WTC11 (cell line): ENCODE results near the gene AGR3. TPM values are rescaled to one million over a fixed set of nuclear protein-coding genes. Genes with fewer than 3 reads are reported as not detected.

ENCODE experiments used
- ATAC-seq: fragments of 200-7000 bp; cut with Tn5 transposase; 2 replicates; pipeline ENCODE4 v1.10.0; 2021; ENCODE audit warnings: mild to moderate bottlenecking, moderate library complexity
- CTCF ChIA-PET: fragments of 300-600 bp; sonication (Branson Sonifier 250); formaldehyde crosslinking; loops from one replicate; lab custom pipeline; 2021; ENCODE audit warnings: antibody characterized with exemption; lab: Charles Lee
- POLR2A ChIA-PET: fragments of 350-600 bp; sonication (Branson Sonifier 250); formaldehyde crosslinking; loops from one replicate; lab custom pipeline; 2021; ENCODE audit warnings: antibody characterized with exemption; lab: Charles Lee
- DNase-seq: peaks from one replicate; pipeline ENCODE4 v3.0.0; 2021; ENCODE audit warnings: low spot score
- H3K27ac Mint-ChIP-seq: 2 replicates; pipeline ENCODE4 v1.8.0; 2021; ENCODE audit warnings: mixed read lengths
- H3K27me3 Mint-ChIP-seq: 2 replicates; pipeline ENCODE4 v1.8.0; 2021; ENCODE audit warnings: low read depth, mild to moderate bottlenecking, moderate library complexity, mixed read lengths
- H3K36me3 Mint-ChIP-seq: 2 replicates; pipeline ENCODE4 v1.8.0; 2021; ENCODE audit warnings: mixed read lengths
- H3K4me1 Mint-ChIP-seq: 2 replicates; pipeline ENCODE4 v1.8.0; 2022; ENCODE audit warnings: mixed read lengths
- H3K4me3 Mint-ChIP-seq: 2 replicates; pipeline ENCODE4 v1.8.0; 2021; ENCODE audit warnings: mild to moderate bottlenecking, moderate library complexity, mixed read lengths
- H3K9me3 Mint-ChIP-seq: 2 replicates; pipeline ENCODE4 v1.8.0; 2021; ENCODE audit warnings: mixed read lengths
- HMGA2 ChIP-seq: fragments of 250-450 bp; sonication (Bioruptor Pico); IDR thresholded peaks from 2 replicates; pipeline ENCODE4 v1.4.0; 2021; ENCODE audit warnings: mild to moderate bottlenecking, moderate library complexity
- MXD4 ChIP-seq: fragments of 250-450 bp; sonication (Bioruptor Pico); IDR thresholded peaks from 2 replicates; pipeline ENCODE4 v1.8.0; 2021; ENCODE audit warnings: mild to moderate bottlenecking, moderate library complexity, borderline replicate concordance
- RELA ChIP-seq: sonication (generic); formaldehyde crosslinking; IDR thresholded peaks from 2 replicates; pipeline ENCODE4 v1.8.1; 2022; ENCODE audit warnings: missing genetic modification reagents, mild to moderate bottlenecking, borderline replicate concordance
- SMAD3 ChIP-seq: sonication (generic); formaldehyde crosslinking; IDR thresholded peaks from 2 replicates; pipeline ENCODE4 v1.8.0; 2022; ENCODE audit warnings: missing genetic modification reagents, mild to moderate bottlenecking, borderline replicate concordance
- SOX15 ChIP-seq: fragments of 250-450 bp; sonication (Bioruptor Pico); IDR thresholded peaks from 2 replicates; pipeline ENCODE4 v1.9.0; 2021; ENCODE audit warnings: mild to moderate bottlenecking
- TEAD1 ChIP-seq: sonication (generic); formaldehyde crosslinking; IDR thresholded peaks from 2 replicates; pipeline ENCODE4 v1.8.0; 2022; ENCODE audit warnings: mild to moderate bottlenecking, missing genetic modification reagents
- TEAD4 ChIP-seq: sonication (generic); formaldehyde crosslinking; IDR thresholded peaks from 2 replicates; pipeline ENCODE4 v1.8.0; 2022; ENCODE audit warnings: mild to moderate bottlenecking, missing genetic modification reagents
- ZNF232 ChIP-seq: sonication (generic); formaldehyde crosslinking; IDR thresholded peaks from 2 replicates; pipeline ENCODE4 v1.8.0; 2022; ENCODE audit warnings: mild to moderate bottlenecking, missing genetic modification reagents
- ZNF317 ChIP-seq: sonication (generic); formaldehyde crosslinking; IDR thresholded peaks from 2 replicates; pipeline ENCODE4 v1.8.1; 2023; ENCODE audit warnings: low read depth, mild to moderate bottlenecking, moderate library complexity, missing genetic modification reagents, borderline replicate concordance
- total RNA-seq: library from RNA; stranded (reverse); gene quantifications from 3 replicates; pipeline ENCODE4 v1.2.3, GENCODE V29; 2021
- TF ChIP-seq, protein P1 (sequence below): sonication (generic); formaldehyde crosslinking; IDR thresholded peaks from 2 replicates; pipeline ENCODE4 v1.8.1; 2022; ENCODE audit warnings: low read depth, missing genetic modification reagents, borderline replicate concordance
- TF ChIP-seq, protein P2 (sequence below): sonication (generic); formaldehyde crosslinking; IDR thresholded peaks from 2 replicates; pipeline ENCODE4 v1.8.0; 2022; ENCODE audit warnings: mild to moderate bottlenecking, missing genetic modification reagents
- TF ChIP-seq, protein P3 (sequence below): fragments of 250-450 bp; sonication (Bioruptor Pico); IDR thresholded peaks from 2 replicates; pipeline ENCODE4 v1.9.0; 2021; ENCODE audit warnings: mild to moderate bottlenecking
- TF ChIP-seq, protein P4 (sequence below): fragments of 250-450 bp; sonication (Bioruptor Pico); IDR thresholded peaks from 2 replicates; pipeline ENCODE4 v1.9.0; 2021; ENCODE audit warnings: moderate library complexity, mild to moderate bottlenecking, inconsistent platforms, borderline replicate concordance
- TF ChIP-seq, protein P5 (sequence below): sonication (generic); formaldehyde crosslinking; IDR thresholded peaks from 2 replicates; pipeline ENCODE4 v1.8.0; 2022; ENCODE audit warnings: missing genetic modification reagents
- TF ChIP-seq, protein P6 (sequence below): sonication (generic); formaldehyde crosslinking; IDR thresholded peaks from 2 replicates; pipeline ENCODE4 v1.8.0; 2022; ENCODE audit warnings: mild to moderate bottlenecking, missing genetic modification reagents
- TF ChIP-seq, protein P7 (sequence below): sonication (generic); formaldehyde crosslinking; IDR thresholded peaks from 2 replicates; pipeline ENCODE4 v1.8.1; 2022; ENCODE audit warnings: mild to moderate bottlenecking, moderate library complexity, missing genetic modification reagents

AGR3 gene
- total RNA-seq, 1 experiment from 2014 or later: not detected

DNA sequence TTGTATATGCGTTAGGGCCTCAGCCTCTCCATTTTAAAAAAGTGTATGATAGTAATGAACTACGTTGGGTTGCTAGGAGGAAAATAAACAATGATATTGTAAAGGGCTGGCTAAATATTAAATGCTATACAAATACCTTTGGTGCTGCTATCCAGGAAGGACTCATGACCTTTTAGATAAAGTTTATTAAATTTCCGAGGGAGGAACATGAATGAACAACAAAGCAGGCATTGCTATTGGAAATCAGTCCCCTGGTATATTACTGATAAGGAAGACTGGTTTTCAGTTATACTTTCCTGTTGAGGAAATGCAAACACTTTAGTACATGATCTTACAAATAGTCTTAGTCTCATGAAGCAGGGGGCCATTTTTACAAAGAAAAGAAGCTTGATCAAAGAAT, 59.8 kb downstream of the AGR3 start:
- ChIA-PET POLR2A (no interaction called here), CTCF (no interaction called here)
- Mint-ChIP-seq H3K27ac (no peak overlapping the region), H3K27me3 (no peaks in the 10 kb centered on the region), H3K36me3 (0 out of 2 replicates have a peak, but pooled peaks cover 6% of the 10 kb centered on the region), H3K9me3 (peaks cover 15% of the 10 kb centered on the region), H3K4me1 (no peaks in the 10 kb centered on the region), H3K4me3 (no peak overlapping the region)
- no peak for ATAC-seq
- TF ChIP-seq SMAD3 (CRISPR knock-in tag): no peak
- TF ChIP-seq HMGA2: no peak
- TF ChIP-seq RELA: no peak
- TF ChIP-seq, protein P1, sequence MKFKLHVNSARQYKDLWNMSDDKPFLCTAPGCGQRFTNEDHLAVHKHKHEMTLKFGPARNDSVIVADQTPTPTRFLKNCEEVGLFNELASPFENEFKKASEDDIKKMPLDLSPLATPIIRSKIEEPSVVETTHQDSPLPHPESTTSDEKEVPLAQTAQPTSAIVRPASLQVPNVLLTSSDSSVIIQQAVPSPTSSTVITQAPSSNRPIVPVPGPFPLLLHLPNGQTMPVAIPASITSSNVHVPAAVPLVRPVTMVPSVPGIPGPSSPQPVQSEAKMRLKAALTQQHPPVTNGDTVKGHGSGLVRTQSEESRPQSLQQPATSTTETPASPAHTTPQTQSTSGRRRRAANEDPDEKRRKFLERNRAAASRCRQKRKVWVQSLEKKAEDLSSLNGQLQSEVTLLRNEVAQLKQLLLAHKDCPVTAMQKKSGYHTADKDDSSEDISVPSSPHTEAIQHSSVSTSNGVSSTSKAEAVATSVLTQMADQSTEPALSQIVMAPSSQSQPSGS (CRISPR knock-in tag): no peak
- no peak for TF ChIP-seq TEAD4 (CRISPR knock-in tag)
- TF ChIP-seq ZNF317 (CRISPR knock-in tag): no peak
- no peak for TF ChIP-seq MXD4
- no peak for TF ChIP-seq ZNF232 (CRISPR knock-in tag)
- TF ChIP-seq, protein P2, sequence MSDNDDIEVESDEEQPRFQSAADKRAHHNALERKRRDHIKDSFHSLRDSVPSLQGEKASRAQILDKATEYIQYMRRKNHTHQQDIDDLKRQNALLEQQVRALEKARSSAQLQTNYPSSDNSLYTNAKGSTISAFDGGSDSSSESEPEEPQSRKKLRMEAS (CRISPR knock-in tag): no peak
- TF ChIP-seq, protein P3, sequence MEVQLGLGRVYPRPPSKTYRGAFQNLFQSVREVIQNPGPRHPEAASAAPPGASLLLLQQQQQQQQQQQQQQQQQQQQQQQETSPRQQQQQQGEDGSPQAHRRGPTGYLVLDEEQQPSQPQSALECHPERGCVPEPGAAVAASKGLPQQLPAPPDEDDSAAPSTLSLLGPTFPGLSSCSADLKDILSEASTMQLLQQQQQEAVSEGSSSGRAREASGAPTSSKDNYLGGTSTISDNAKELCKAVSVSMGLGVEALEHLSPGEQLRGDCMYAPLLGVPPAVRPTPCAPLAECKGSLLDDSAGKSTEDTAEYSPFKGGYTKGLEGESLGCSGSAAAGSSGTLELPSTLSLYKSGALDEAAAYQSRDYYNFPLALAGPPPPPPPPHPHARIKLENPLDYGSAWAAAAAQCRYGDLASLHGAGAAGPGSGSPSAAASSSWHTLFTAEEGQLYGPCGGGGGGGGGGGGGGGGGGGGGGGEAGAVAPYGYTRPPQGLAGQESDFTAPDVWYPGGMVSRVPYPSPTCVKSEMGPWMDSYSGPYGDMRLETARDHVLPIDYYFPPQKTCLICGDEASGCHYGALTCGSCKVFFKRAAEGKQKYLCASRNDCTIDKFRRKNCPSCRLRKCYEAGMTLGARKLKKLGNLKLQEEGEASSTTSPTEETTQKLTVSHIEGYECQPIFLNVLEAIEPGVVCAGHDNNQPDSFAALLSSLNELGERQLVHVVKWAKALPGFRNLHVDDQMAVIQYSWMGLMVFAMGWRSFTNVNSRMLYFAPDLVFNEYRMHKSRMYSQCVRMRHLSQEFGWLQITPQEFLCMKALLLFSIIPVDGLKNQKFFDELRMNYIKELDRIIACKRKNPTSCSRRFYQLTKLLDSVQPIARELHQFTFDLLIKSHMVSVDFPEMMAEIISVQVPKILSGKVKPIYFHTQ: no peak
- TF ChIP-seq, protein P4, sequence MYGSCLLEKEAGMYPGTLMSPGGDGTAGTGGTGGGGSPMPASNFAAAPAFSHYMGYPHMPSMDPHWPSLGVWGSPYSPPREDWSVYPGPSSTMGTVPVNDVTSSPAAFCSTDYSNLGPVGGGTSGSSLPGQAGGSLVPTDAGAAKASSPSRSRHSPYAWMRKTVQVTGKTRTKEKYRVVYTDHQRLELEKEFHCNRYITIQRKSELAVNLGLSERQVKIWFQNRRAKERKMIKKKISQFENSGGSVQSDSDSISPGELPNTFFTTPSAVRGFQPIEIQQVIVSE: no peak
- TF ChIP-seq, protein P5, sequence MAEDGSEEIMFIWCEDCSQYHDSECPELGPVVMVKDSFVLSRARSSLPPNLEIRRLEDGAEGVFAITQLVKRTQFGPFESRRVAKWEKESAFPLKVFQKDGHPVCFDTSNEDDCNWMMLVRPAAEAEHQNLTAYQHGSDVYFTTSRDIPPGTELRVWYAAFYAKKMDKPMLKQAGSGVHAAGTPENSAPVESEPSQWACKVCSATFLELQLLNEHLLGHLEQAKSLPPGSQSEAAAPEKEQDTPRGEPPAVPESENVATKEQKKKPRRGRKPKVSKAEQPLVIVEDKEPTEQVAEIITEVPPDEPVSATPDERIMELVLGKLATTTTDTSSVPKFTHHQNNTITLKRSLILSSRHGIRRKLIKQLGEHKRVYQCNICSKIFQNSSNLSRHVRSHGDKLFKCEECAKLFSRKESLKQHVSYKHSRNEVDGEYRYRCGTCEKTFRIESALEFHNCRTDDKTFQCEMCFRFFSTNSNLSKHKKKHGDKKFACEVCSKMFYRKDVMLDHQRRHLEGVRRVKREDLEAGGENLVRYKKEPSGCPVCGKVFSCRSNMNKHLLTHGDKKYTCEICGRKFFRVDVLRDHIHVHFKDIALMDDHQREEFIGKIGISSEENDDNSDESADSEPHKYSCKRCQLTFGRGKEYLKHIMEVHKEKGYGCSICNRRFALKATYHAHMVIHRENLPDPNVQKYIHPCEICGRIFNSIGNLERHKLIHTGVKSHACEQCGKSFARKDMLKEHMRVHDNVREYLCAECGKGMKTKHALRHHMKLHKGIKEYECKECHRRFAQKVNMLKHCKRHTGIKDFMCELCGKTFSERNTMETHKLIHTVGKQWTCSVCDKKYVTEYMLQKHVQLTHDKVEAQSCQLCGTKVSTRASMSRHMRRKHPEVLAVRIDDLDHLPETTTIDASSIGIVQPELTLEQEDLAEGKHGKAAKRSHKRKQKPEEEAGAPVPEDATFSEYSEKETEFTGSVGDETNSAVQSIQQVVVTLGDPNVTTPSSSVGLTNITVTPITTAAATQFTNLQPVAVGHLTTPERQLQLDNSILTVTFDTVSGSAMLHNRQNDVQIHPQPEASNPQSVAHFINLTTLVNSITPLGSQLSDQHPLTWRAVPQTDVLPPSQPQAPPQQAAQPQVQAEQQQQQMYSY (CRISPR knock-in tag): no peak
- TF ChIP-seq, protein P6, sequence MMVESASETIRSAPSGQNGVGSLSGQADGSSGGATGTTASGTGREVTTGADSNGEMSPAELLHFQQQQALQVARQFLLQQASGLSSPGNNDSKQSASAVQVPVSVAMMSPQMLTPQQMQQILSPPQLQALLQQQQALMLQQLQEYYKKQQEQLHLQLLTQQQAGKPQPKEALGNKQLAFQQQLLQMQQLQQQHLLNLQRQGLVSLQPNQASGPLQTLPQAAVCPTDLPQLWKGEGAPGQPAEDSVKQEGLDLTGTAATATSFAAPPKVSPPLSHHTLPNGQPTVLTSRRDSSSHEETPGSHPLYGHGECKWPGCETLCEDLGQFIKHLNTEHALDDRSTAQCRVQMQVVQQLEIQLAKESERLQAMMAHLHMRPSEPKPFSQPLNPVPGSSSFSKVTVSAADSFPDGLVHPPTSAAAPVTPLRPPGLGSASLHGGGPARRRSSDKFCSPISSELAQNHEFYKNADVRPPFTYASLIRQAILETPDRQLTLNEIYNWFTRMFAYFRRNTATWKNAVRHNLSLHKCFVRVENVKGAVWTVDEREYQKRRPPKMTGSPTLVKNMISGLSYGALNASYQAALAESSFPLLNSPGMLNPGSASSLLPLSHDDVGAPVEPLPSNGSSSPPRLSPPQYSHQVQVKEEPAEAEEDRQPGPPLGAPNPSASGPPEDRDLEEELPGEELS (CRISPR knock-in tag): no peak
- DNase-seq: no peak

DNA sequence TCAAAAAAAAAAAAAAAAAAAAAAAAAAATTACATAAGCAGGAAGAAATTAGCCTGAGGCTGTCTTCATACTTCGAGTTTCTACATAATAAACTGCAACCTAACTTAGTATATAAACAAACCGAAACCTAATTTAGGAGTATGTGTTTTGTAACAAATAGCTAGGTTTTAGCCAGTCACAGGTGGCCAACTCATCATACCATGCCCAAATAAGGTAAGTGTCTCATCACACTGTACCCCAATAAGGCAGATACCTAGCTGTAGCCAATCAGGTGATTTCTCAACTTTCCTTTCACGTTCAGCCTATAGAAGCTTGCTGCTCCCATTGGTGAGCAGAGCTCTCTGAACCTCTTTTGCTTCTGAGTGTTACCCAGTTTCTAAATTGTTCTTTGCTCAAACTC, 63.1 kb downstream of the AGR3 start:
- Mint-ChIP-seq H3K9me3 (peaks cover 15% of the 10 kb centered on the region), H3K36me3 (0 out of 2 replicates have a peak, but pooled peaks cover 6% of the 10 kb centered on the region), H3K4me3 (no peak overlapping the region), H3K4me1 (no peaks in the 10 kb centered on the region), H3K27ac (no peak overlapping the region), H3K27me3 (no peaks in the 10 kb centered on the region)
- POLR2A ChIA-PET: interaction anchor here (0.6 to 0.7 kb wide), 2 partner anchors 27 to 1644 kb away, joined by 6 read pairs; no protein-coding TSS in a partner anchor
- no peak for DNase-seq
- no peak for ATAC-seq
- CTCF ChIA-PET: no interaction called here
- TF ChIP-seq, protein P7, sequence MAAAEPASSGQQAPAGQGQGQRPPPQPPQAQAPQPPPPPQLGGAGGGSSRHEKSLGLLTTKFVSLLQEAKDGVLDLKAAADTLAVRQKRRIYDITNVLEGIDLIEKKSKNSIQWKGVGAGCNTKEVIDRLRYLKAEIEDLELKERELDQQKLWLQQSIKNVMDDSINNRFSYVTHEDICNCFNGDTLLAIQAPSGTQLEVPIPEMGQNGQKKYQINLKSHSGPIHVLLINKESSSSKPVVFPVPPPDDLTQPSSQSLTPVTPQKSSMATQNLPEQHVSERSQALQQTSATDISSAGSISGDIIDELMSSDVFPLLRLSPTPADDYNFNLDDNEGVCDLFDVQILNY (CRISPR knock-in tag): no peak
- TF ChIP-seq ZNF232 (CRISPR knock-in tag) (no peak), SOX15 (CRISPR knock-in tag) (no peak), TEAD1 (no peak)
